ENCODE data around the gene DNAJC21.
"Not testable (repeated sequence)": the region's sequence is repeated elsewhere in the genome, so short reads cannot be mapped to it uniquely, and the experiment has no call there.

The DNAJC21 gene

GRCh38 chr5:34916518-34916917 lies 12.8 kb upstream of the DNAJC21 start:
- no peak overlapping the region for H3K27ac ChIP-seq
- ChIA-PET CTCF (no interaction called here), POLR2A (ENCODE audit: low non-redundant PET) (interaction anchor here (0.8 to 1.2 kb wide), 2 partner anchors 7 to 414 kb away, joined by 3 to 4 read pairs; no protein-coding TSS in a partner anchor)
- DNase-seq (ENCODE audit: low spot score), result no peak
- TF ChIP-seq CTCF (conservative IDR thresholded peaks at IDR 0.05; ENCODE audit: low read depth), result no peak

- ChIA-PET CTCF (no interaction called here), POLR2A (ENCODE audit: low non-redundant PET) (interaction anchor here (1.1 kb wide), 1 partner anchor 11 kb away, joined by 4 read pairs; the partner anchor contains the start of gene DNAJC21)
- TF ChIP-seq CTCF (conservative IDR thresholded peaks at IDR 0.05; ENCODE audit: low read depth), result no peak
- peak overlapping the region; percentile 38; the same call in 1 of the 2 replicates for H3K27ac ChIP-seq
- DNase-seq (ENCODE audit: low spot score), result no peak
Observed at GRCh38 chr5:34918025-34918424, 11.3 kb upstream of the DNAJC21 start.

- ChIA-PET CTCF (interaction anchor here (0.6 to 0.7 kb wide), 2 partner anchors 39 to 431 kb away, joined by 3 read pairs; no protein-coding TSS in a partner anchor), POLR2A (ENCODE audit: low non-redundant PET) (no interaction called here)
- no peak overlapping the region for H3K27ac ChIP-seq
- no peak for TF ChIP-seq CTCF (conservative IDR thresholded peaks at IDR 0.05; ENCODE audit: low read depth)
- DNase-seq (ENCODE audit: low spot score), result no peak
Observed at GRCh38 chr5:34919077-34919476, 10.3 kb upstream of the DNAJC21 start.

GRCh38 chr5:34923256-34923655 lies 6.1 kb upstream of the DNAJC21 start:
- not testable (repeated sequence) for DNase-seq (ENCODE audit: low spot score)
- ChIA-PET CTCF (interaction anchor here (0.6 kb wide), 1 partner anchor 405 kb away, joined by 3 read pairs; no protein-coding TSS in a partner anchor), POLR2A (ENCODE audit: low non-redundant PET) (interaction anchor here (1.0 kb wide), 1 partner anchor 7 kb away, joined by 4 read pairs; the partner anchor contains the start of genes BRIX1 and RAD1)
- peak overlapping the region; percentile 81 for H3K27ac ChIP-seq

GRCh38 chr5:34923694-34924461 lies 5.5 kb upstream of the DNAJC21 start:
- CTCF ChIA-PET, result interaction anchor here (0.6 kb wide), 1 partner anchor 405 kb away, joined by 3 read pairs; no protein-coding TSS in a partner anchor
- TF ChIP-seq CTCF (conservative IDR thresholded peaks at IDR 0.05; ENCODE audit: low read depth), result no peak
- POLR2A ChIA-PET (ENCODE audit: low non-redundant PET), result interaction anchor here (1.0 kb wide), 1 partner anchor 8 kb away, joined by 4 read pairs; the partner anchor contains the start of genes BRIX1 and RAD1
- H3K27ac ChIP-seq, result peak overlapping the region; percentile 81
- DNase-seq (ENCODE audit: low spot score), result peak; percentile 81

GRCh38 chr5:34924462-34924765 lies 4.9 kb upstream of the DNAJC21 start:
- POLR2A ChIA-PET (ENCODE audit: low non-redundant PET), result no interaction called here
- no peak for TF ChIP-seq CTCF (conservative IDR thresholded peaks at IDR 0.05; ENCODE audit: low read depth)
- H3K27ac ChIP-seq, result no peak overlapping the region
- CTCF ChIA-PET, result no interaction called here
- no peak for DNase-seq (ENCODE audit: low spot score)

GRCh38 chr5:34926318-34926888 lies 3.0 kb upstream of the DNAJC21 start:
- no peak for DNase-seq (ENCODE audit: low spot score)
- POLR2A ChIA-PET (ENCODE audit: low non-redundant PET), result no interaction called here
- peak overlapping the region; percentile 26; the same call in 1 of the 2 replicates for H3K27ac ChIP-seq
- TF ChIP-seq CTCF (conservative IDR thresholded peaks at IDR 0.05; ENCODE audit: low read depth), result no peak
- CTCF ChIA-PET, result no interaction called here

Data from RWPE1 (cell line).